Stomach (tissue), 4 donors: ENCODE measurements around the gene METTL6.
A peak's percentile ranks its signal among the peaks of the same experiment; 100 is the strongest.

Experiments used
- CTCF ChIP-seq, 7 experiments: fragments of 450-650 bp in 4 of 7; fragments of 200-600 bp in 3 of 7; sonication (generic) in 3 of 7; IDR thresholded peaks; one replicate each; pipeline ENCODE4 v1.5.1; 2016 to 2019; ENCODE audit warnings: antibody characterized with exemption in 7 of 7, control low read depth in 2 of 7, mild to moderate bottlenecking in 1 of 7
- EP300 ChIP-seq: sonication (generic); formaldehyde crosslinking; IDR thresholded peaks from one replicate; pipeline ENCODE4 v1.6.1; 2017; ENCODE audit warnings: antibody characterized with exemption
- POLR2A ChIP-seq, 4 donors: fragments of 450-650 bp; IDR thresholded peaks; one replicate each; pipeline ENCODE4 v1.6.1; 2016; ENCODE audit warnings: antibody characterized with exemption in 4 of 4, control low read depth in 2 of 4, mild to moderate bottlenecking in 1 of 4, moderate library complexity in 1 of 4
- POLR2AphosphoS5 ChIP-seq, 3 donors: sonication (generic); formaldehyde crosslinking; IDR thresholded peaks; one replicate each; pipeline ENCODE4 v1.6.1; 2016; ENCODE audit warnings: antibody characterized with exemption in 3 of 3

- peak; percentile 41 to 90 (median 62) for TF ChIP-seq POLR2AphosphoS5 (IDR thresholded peaks at IDR 0.05)
- TF ChIP-seq POLR2A (IDR thresholded peaks at IDR 0.05) = no peak
- TF ChIP-seq CTCF (IDR thresholded peaks at IDR 0.05) = peak in 5 of 7 experiments; percentile 64 to 96 (median 80)
- no peak for TF ChIP-seq EP300
These were observed 49.2 kb downstream of the METTL6 start for GRCh38 chr3:15377961-15378791.
